ENCODE results near the gene LST1.

DNA sequence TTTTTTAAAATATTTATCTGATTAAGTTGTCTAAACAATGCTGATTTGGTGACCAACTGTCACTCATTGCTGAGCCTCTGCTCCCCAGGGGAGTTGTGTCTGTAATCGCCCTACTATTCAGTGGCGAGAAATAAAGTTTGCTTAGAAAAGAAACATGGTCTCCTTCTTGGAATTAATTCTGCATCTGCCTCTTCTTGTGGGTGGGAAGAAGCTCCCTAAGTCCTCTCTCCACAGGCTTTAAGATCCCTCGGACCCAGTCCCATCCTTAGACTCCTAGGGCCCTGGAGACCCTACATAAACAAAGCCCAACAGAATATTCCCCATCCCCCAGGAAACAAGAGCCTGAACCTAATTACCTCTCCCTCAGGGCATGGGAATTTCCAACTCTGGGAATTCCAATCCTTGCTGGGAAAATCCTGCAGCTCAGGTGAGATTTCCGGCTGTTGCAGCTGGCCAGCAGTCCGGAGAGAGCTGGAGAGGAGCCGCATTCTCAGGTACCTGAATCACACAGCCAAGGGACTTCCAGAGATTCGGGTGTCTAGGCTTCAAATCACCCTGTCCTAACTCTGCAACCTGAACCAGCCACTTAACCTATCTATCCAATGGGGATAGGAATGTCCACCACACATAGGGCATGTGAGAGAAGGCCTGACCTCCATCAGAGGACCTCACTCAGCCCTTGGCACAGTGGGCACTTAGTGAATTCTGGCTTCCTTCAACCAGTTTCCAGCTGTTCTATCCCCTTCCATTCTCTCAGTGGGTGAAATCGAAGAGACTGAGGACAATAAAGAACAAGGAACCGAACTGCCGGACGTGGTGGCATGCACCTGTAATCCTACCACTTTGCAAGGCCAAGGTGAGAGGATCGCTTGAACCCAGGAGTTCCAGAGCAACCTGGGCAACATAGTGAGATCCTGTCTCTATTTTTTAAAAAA is 7.6 kb upstream of the LST1 start:
- TF ChIP-seq EZH2 (IDR thresholded peaks at IDR 0.05; ENCODE audit: low read length, missing control alignments), result no peak
- TF ChIP-seq, protein P1, sequence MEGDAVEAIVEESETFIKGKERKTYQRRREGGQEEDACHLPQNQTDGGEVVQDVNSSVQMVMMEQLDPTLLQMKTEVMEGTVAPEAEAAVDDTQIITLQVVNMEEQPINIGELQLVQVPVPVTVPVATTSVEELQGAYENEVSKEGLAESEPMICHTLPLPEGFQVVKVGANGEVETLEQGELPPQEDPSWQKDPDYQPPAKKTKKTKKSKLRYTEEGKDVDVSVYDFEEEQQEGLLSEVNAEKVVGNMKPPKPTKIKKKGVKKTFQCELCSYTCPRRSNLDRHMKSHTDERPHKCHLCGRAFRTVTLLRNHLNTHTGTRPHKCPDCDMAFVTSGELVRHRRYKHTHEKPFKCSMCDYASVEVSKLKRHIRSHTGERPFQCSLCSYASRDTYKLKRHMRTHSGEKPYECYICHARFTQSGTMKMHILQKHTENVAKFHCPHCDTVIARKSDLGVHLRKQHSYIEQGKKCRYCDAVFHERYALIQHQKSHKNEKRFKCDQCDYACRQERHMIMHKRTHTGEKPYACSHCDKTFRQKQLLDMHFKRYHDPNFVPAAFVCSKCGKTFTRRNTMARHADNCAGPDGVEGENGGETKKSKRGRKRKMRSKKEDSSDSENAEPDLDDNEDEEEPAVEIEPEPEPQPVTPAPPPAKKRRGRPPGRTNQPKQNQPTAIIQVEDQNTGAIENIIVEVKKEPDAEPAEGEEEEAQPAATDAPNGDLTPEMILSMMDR (conservative IDR thresholded peaks at IDR 0.05 in 1 of 2, IDR thresholded peaks at IDR 0.05 in 1 of 2; ENCODE audit: low read depth in 1 of 2, low read length in 2 of 2), result no peak
